NOMO-1 treated with dmso at 0.1 percent for 144 hours (cell line): ENCODE results near the gene ALKBH8.

Experiments
- DNase-seq: peaks from one replicate; lab custom pipeline; 2025; ENCODE audit not compliant: unreplicated experiment; lab: John Stamatoyannopoulos, UW

Gene ALKBH8, protein sequence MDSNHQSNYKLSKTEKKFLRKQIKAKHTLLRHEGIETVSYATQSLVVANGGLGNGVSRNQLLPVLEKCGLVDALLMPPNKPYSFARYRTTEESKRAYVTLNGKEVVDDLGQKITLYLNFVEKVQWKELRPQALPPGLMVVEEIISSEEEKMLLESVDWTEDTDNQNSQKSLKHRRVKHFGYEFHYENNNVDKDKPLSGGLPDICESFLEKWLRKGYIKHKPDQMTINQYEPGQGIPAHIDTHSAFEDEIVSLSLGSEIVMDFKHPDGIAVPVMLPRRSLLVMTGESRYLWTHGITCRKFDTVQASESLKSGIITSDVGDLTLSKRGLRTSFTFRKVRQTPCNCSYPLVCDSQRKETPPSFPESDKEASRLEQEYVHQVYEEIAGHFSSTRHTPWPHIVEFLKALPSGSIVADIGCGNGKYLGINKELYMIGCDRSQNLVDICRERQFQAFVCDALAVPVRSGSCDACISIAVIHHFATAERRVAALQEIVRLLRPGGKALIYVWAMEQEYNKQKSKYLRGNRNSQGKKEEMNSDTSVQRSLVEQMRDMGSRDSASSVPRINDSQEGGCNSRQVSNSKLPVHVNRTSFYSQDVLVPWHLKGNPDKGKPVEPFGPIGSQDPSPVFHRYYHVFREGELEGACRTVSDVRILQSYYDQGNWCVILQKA

GRCh38 chr11:107565219-107565937 is at the start of gene ALKBH8:
Gene ALKBH8, minus strand, starts transcription at chr11:107565735. Its CDS starts 4,842 bp downstream, at chr11:107560893.
- DNase-seq: peak; percentile 80

GRCh38 chr11:107612445-107612844 is 46.9 kb upstream of the ALKBH8 start:
- no peak for DNase-seq

DNA sequence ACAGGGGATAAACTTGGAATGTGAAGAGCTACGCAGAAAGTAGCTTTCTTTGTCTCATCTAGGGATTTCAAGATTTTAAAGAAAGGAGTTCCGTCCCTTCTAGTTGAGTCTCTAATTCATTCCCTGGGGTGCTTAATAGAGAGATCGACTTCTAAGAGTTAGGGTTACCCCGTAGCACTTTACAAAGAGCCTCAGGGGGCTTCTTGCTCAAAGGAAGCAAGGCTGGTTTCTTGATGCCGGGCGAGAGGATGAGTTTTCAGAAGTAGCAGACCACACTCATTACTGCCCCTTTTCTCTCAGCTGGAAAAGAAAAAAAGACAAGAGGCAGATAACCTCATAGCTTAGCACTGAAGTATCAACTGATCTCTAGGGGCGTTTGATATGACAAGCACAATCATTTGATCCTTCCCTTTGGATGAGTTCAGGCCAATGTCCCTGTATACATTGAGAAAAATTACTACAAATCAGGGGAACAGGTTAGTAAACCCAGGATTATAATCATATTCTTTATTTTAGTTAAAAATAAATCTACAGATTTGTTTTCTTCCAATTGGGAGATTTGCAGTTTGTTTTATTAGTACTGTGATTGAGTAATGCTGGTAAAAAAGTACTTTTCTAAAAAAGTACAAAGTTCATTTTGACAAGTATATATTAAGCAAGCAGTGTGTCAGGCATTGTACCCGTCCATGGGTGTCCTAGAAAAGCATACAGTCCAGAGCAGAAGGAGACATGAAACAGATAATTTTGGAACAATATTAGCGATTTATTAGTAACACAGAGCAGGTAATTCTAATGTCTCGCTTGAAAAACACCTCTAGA is 44.1 kb upstream of the ALKBH8 start:
- DNase-seq: no peak

DNA sequence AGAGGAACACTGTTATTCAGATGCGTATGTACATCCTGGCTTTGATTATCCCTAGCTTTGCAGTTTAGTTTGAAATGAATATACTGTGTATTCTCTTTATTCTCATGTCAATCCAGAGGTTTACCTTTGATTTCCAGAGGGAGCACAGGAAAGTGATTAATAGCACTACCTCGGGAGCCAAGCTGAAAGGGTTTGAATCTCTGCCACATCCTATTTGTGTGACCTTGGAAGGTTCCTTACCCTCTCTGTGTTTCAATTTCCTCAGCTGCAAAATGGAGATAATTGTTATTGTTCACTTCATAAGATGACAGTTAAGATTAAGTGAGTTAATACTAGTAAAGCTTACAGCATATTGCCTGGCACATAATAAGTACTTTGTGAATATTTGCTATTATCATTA is 43.3 kb upstream of the ALKBH8 start:
- no peak for DNase-seq

GRCh38 chr11:107606141-107606540 is 40.6 kb upstream of the ALKBH8 start:
- no peak for DNase-seq

- no peak for DNase-seq
Observed at GRCh38 chr11:107605061-107606006, 39.8 kb upstream of the ALKBH8 start.

- no peak for DNase-seq
Observed at GRCh38 chr11:107598225-107599139, 32.9 kb upstream of the ALKBH8 start.

- DNase-seq: no peak
Observed at GRCh38 chr11:107594736-107595135, 29.2 kb upstream of the ALKBH8 start.

- DNase-seq: no peak
Observed at GRCh38 chr11:107593951-107594350, 28.4 kb upstream of the ALKBH8 start.

- DNase-seq: no peak
Observed at GRCh38 chr11:107592813-107593212, 27.3 kb upstream of the ALKBH8 start.

- no peak for DNase-seq
Observed at GRCh38 chr11:107592231-107592590, 26.7 kb upstream of the ALKBH8 start.

DNA sequence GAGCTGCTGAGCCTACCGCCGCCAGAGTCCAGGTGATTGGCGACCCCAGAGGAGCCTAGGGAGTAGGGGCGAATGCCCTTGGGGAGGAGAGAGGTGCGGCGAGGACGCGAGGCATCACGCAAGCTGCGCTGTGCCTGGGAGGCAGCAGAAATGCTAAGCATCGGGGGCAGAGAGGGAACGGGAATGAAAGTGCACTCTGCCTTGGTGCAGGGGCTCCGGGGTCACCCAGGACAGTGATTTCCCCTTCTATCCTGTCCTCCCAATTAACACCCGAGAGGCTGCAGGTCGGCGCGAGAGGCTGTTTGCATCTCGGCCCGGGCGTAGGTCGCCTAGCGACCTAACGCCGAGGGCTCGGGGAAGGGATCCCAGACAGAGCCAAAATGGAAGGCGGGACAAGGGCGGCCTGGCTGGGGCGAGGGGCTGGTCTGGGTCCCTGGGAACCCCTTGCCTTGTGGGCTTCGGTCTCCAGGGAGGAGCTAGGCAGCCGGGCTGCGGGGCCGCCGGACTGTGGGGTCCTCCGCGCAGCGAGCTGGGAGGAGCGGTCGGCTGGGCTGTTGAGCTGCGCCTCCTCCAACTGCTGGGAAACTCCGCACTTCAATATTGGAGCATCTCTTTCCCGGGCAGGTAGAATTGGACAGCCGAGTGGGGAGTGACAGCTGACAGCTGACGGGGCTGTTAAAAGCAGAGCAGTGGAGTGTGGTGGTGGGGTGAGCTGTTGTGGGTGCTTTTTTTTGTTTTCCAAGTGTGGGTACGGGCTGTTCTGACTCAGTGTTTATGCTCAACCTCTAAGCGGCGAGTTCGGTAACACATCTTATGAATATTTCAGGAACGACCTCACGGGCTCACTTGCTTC is 26.1 kb upstream of the ALKBH8 start:
- DNase-seq: no peak

GRCh38 chr11:107590460-107591377 is 25.2 kb upstream of the ALKBH8 start, which contains the start of gene ELMOD1:
Gene ELMOD1, plus strand, starts transcription at chr11:107591147. Its CDS starts 27,043 bp downstream, at chr11:107618190.
- DNase-seq: no peak

GRCh38 chr11:107587306-107587979 is 21.9 kb upstream of the ALKBH8 start:
- DNase-seq: no peak

DNA sequence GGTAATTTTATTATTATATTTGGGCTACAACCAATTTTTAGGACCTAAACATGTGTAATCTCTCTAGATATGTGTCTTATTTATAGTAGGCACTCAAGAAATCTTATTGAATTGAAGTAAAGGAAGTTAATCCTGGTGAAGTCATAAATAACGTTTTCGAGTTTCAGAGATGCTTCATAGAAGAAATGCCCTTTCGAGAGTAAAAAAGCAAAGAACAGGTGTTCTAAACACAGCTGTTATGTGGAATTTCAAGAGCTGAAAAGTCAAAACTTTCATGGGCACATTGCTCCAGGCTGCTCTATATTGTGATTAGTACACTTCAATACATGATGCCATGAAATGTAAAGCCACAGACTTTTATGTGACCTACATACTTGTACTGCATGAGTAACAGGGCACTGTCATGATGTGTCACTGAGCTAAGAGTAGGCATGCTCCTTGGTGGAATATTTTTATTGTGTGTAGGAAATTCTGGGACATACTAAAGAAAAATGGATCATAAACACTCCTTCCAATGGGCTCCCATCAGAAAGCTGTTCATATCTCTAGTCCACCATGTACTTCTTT is 18.2 kb upstream of the ALKBH8 start:
- no peak for DNase-seq

GRCh38 chr11:107581147-107581546 is 15.6 kb upstream of the ALKBH8 start:
- no peak for DNase-seq
